ENCODE results near the gene CEP55.

DNA sequence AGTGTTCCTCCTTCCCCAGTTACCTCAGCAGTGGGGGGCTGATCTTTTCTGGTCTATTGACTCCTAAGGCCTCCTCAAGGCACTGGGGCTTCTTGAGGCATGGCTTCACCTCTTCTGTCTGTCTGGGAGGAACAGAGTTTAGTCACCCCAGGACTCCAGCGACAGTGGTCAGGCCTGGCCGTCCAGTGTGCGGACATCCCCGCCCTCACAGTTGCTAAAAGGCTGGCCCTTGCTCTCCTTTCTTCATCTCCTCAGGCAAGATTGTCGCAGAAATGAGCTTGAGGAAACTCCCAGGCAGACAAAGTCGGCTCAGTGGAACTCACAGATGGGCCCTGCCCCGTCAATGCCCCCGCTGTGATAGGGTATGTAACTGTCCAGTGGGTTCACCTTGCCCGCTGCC is 63.1 kb downstream of the CEP55 start:
- TF ChIP-seq, protein P1, sequence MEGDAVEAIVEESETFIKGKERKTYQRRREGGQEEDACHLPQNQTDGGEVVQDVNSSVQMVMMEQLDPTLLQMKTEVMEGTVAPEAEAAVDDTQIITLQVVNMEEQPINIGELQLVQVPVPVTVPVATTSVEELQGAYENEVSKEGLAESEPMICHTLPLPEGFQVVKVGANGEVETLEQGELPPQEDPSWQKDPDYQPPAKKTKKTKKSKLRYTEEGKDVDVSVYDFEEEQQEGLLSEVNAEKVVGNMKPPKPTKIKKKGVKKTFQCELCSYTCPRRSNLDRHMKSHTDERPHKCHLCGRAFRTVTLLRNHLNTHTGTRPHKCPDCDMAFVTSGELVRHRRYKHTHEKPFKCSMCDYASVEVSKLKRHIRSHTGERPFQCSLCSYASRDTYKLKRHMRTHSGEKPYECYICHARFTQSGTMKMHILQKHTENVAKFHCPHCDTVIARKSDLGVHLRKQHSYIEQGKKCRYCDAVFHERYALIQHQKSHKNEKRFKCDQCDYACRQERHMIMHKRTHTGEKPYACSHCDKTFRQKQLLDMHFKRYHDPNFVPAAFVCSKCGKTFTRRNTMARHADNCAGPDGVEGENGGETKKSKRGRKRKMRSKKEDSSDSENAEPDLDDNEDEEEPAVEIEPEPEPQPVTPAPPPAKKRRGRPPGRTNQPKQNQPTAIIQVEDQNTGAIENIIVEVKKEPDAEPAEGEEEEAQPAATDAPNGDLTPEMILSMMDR (conservative IDR thresholded peaks at IDR 0.05): no peak
- TF ChIP-seq ZFX (IDR thresholded peaks at IDR 0.05): no peak
